ENCODE results near the gene CUTC.
A peak's percentile ranks its signal among the peaks of the same experiment; 100 is the strongest.

Gene CUTC

GRCh38 chr10:99720387-99720786 lies 11.6 kb upstream of the CUTC start:
- no peak overlapping the region for H3K14ac ChIP-seq (ENCODE audit: low read length)
- H2BK12ac ChIP-seq (ENCODE audit: low read length), result no peak overlapping the region
- no peak overlapping the region for H2BK5ac ChIP-seq (ENCODE audit: low read length)
- no peak overlapping the region for H2AFZ ChIP-seq (ENCODE audit: low read length)
- H4K91ac ChIP-seq (ENCODE audit: low read depth, low read length, poor library complexity), result no peak overlapping the region
- no peak overlapping the region for H2BK15ac ChIP-seq (ENCODE audit: low read length)
- H2BK120ac ChIP-seq (ENCODE audit: low read depth, low read length), result no peak overlapping the region
- no peak overlapping the region for H2AK5ac ChIP-seq (ENCODE audit: low read depth, low read length)
- no peak overlapping the region for H3K4me2 ChIP-seq (ENCODE audit: insufficient read depth, low read length, poor library complexity, severe bottlenecking)
- WGBS, 2 donors (ENCODE audit: extremely low coverage in 2 of 2, insufficient read length in 2 of 2, insufficient replicate concordance in 1 of 2), result no CpG with 5 or more reads among the region's 2 CpGs
- no peak overlapping the region for H3K4me3 ChIP-seq (ENCODE audit: low read length in 2 of 2)
- H3K23ac ChIP-seq (ENCODE audit: low read depth, low read length, poor library complexity), result no peak overlapping the region
- H3K79me1 ChIP-seq (ENCODE audit: low read depth, low read length), result no peaks in the 10 kb centered on the region
- H3K9ac ChIP-seq (ENCODE audit: low read depth, low read length, poor library complexity), result no peak overlapping the region
- no peak overlapping the region for H3K27ac ChIP-seq (replicated peaks; ENCODE audit: low read length)
- H3K9me3 ChIP-seq (replicated peaks in 1 of 2; ENCODE audit: control insufficient read depth in 2 of 2, insufficient read depth in 1 of 2, low read depth in 1 of 2, low read length in 2 of 2), result no peaks in the 10 kb centered on the region
- H3K18ac ChIP-seq (ENCODE audit: low read length), result no peak overlapping the region
- H3K27me3 ChIP-seq (ENCODE audit: control insufficient read depth in 3 of 3, insufficient read depth in 3 of 3, low read depth in 1 of 3, low read length in 3 of 3), result no peaks in the 10 kb centered on the region
- H3K4me1 ChIP-seq (ENCODE audit: control insufficient read depth in 2 of 2, insufficient read depth in 1 of 2, low read depth in 1 of 2, low read length in 2 of 2), result no peaks in the 10 kb centered on the region
- no peak for DNase-seq (ENCODE audit: low spot score)
- no peak overlapping the region for H4K8ac ChIP-seq (ENCODE audit: low read depth, low read length)
- H3K4ac ChIP-seq (ENCODE audit: low read length), result no peak overlapping the region
- H3K36me3 ChIP-seq (replicated peaks in 1 of 2; ENCODE audit: control insufficient read depth in 2 of 2, insufficient read depth in 2 of 2, low read length in 2 of 2), result peaks cover 22 to 94% of the 10 kb centered on the region in 2 donors

DNA sequence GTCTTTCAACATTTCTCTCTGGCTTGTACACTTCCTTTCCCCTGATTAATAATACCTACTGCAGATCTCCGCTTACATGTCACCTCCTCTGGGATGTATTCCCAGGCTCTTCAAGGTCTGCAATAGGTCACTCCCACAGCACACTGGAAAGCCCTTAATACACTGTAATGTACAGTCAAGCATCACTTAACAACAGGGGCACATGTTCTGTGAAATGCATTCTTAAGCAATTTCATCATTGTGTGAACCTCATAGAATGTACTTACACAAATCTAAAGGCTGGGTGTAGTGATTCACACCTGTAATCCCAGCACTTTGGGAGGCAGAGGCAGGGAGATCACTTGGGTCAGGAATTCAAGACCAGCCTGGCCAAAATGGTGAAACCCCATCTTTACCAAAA lies 2.0 kb upstream of the CUTC start:
- H3K27ac ChIP-seq (replicated peaks; ENCODE audit: low read length), result no peak overlapping the region
- no peak overlapping the region for H3K14ac ChIP-seq (ENCODE audit: low read length)
- H3K27me3 ChIP-seq (ENCODE audit: control insufficient read depth in 3 of 3, insufficient read depth in 3 of 3, low read depth in 1 of 3, low read length in 3 of 3), result no peaks in the 10 kb centered on the region
- H2BK15ac ChIP-seq (ENCODE audit: low read length), result no peak overlapping the region
- peaks cover 3% of the 10 kb centered on the region for H3K79me1 ChIP-seq (ENCODE audit: low read depth, low read length)
- no peak overlapping the region for H2AFZ ChIP-seq (ENCODE audit: low read length)
- no peak overlapping the region for H3K9ac ChIP-seq (ENCODE audit: low read depth, low read length, poor library complexity)
- no CpG with 5 or more reads among the region's 1 CpG for WGBS, 2 donors (ENCODE audit: extremely low coverage in 2 of 2, insufficient read length in 2 of 2, insufficient replicate concordance in 1 of 2)
- H3K18ac ChIP-seq (ENCODE audit: low read length), result no peak overlapping the region
- DNase-seq (ENCODE audit: low spot score), result no peak
- no peak overlapping the region for H4K8ac ChIP-seq (ENCODE audit: low read depth, low read length)
- H4K91ac ChIP-seq (ENCODE audit: low read depth, low read length, poor library complexity), result no peak overlapping the region
- no peak overlapping the region for H3K4ac ChIP-seq (ENCODE audit: low read length)
- no peak overlapping the region for H2BK5ac ChIP-seq (ENCODE audit: low read length)
- no peak overlapping the region for H2AK5ac ChIP-seq (ENCODE audit: low read depth, low read length)
- no peak overlapping the region for H3K4me2 ChIP-seq (ENCODE audit: insufficient read depth, low read length, poor library complexity, severe bottlenecking)
- no peaks in the 10 kb centered on the region for H3K9me3 ChIP-seq (replicated peaks in 1 of 2; ENCODE audit: control insufficient read depth in 2 of 2, insufficient read depth in 1 of 2, low read depth in 1 of 2, low read length in 2 of 2)
- no peak overlapping the region for H3K23ac ChIP-seq (ENCODE audit: low read depth, low read length, poor library complexity)
- H2BK12ac ChIP-seq (ENCODE audit: low read length), result no peak overlapping the region
- peaks cover 0 to 3% of the 10 kb centered on the region in 2 donors for H3K4me1 ChIP-seq (ENCODE audit: control insufficient read depth in 2 of 2, insufficient read depth in 1 of 2, low read depth in 1 of 2, low read length in 2 of 2)
- peaks cover 5 to 45% of the 10 kb centered on the region in 2 donors for H3K36me3 ChIP-seq (replicated peaks in 1 of 2; ENCODE audit: control insufficient read depth in 2 of 2, insufficient read depth in 2 of 2, low read length in 2 of 2)
- no peak overlapping the region for H2BK120ac ChIP-seq (ENCODE audit: low read depth, low read length)
- no peak overlapping the region for H3K4me3 ChIP-seq (ENCODE audit: low read length in 2 of 2)

- no peak for DNase-seq (ENCODE audit: low spot score)
- Histone ChIP-seq H3K79me1 (ENCODE audit: low read depth, low read length) (peaks cover 3% of the 10 kb centered on the region), H2BK12ac (ENCODE audit: low read length) (no peak overlapping the region), H3K4me1 (ENCODE audit: control insufficient read depth in 2 of 2, insufficient read depth in 1 of 2, low read depth in 1 of 2, low read length in 2 of 2) (peaks cover 0 to 3% of the 10 kb centered on the region in 2 donors), H4K91ac (ENCODE audit: low read depth, low read length, poor library complexity) (no peak overlapping the region), H3K14ac (ENCODE audit: low read length) (no peak overlapping the region), H3K4me2 (ENCODE audit: insufficient read depth, low read length, poor library complexity, severe bottlenecking) (peak overlapping the region; percentile 48), H2BK15ac (ENCODE audit: low read length) (no peak overlapping the region), H3K27me3 (ENCODE audit: control insufficient read depth in 3 of 3, insufficient read depth in 3 of 3, low read depth in 1 of 3, low read length in 3 of 3) (no peaks in the 10 kb centered on the region), H3K9ac (ENCODE audit: low read depth, low read length, poor library complexity) (peak overlapping the region; percentile 87), H3K4ac (ENCODE audit: low read length) (no peak overlapping the region), H2AFZ (ENCODE audit: low read length) (peak overlapping the region; percentile 92), H3K18ac (ENCODE audit: low read length) (peak overlapping the region; percentile 48), H3K23ac (ENCODE audit: low read depth, low read length, poor library complexity) (no peak overlapping the region), H2AK5ac (ENCODE audit: low read depth, low read length) (no peak overlapping the region), H3K27ac (replicated peaks; ENCODE audit: low read length) (peak overlapping the region; percentile 68), H2BK5ac (ENCODE audit: low read length) (no peak overlapping the region), H3K4me3 (ENCODE audit: low read length in 2 of 2) (peak overlapping the region; percentile 83 to 88), H3K9me3 (replicated peaks in 1 of 2; ENCODE audit: control insufficient read depth in 2 of 2, insufficient read depth in 1 of 2, low read depth in 1 of 2, low read length in 2 of 2) (no peaks in the 10 kb centered on the region), H3K36me3 (replicated peaks in 1 of 2; ENCODE audit: control insufficient read depth in 2 of 2, insufficient read depth in 2 of 2, low read length in 2 of 2) (peaks cover 6 to 38% of the 10 kb centered on the region in 2 donors), H2BK120ac (ENCODE audit: low read depth, low read length) (no peak overlapping the region), H4K8ac (ENCODE audit: low read depth, low read length) (no peak overlapping the region)
- whole genome bisulfite sequencing, 2 donors (ENCODE audit: extremely low coverage in 2 of 2, insufficient read length in 2 of 2, insufficient replicate concordance in 1 of 2), result no CpG with 5 or more reads among the region's 16 CpGs
Observed at GRCh38 chr10:99731306-99732032, 565 bp upstream of the CUTC start.

- Histone ChIP-seq H2AK5ac (ENCODE audit: low read depth, low read length) (no peak overlapping the region), H2AFZ (ENCODE audit: low read length) (no peak overlapping the region), H2BK12ac (ENCODE audit: low read length) (no peak overlapping the region), H3K14ac (ENCODE audit: low read length) (no peak overlapping the region), H3K23ac (ENCODE audit: low read depth, low read length, poor library complexity) (no peak overlapping the region), H3K27ac (replicated peaks; ENCODE audit: low read length) (no peak overlapping the region), H3K9me3 (replicated peaks in 1 of 2; ENCODE audit: control insufficient read depth in 2 of 2, insufficient read depth in 1 of 2, low read depth in 1 of 2, low read length in 2 of 2) (peaks cover 0 to 7% of the 10 kb centered on the region in 2 donors), H3K9ac (ENCODE audit: low read depth, low read length, poor library complexity) (no peak overlapping the region), H4K91ac (ENCODE audit: low read depth, low read length, poor library complexity) (no peak overlapping the region), H2BK15ac (ENCODE audit: low read length) (no peak overlapping the region), H3K4me2 (ENCODE audit: insufficient read depth, low read length, poor library complexity, severe bottlenecking) (no peak overlapping the region), H4K8ac (ENCODE audit: low read depth, low read length) (no peak overlapping the region), H3K79me1 (ENCODE audit: low read depth, low read length) (peaks cover 3% of the 10 kb centered on the region), H3K4me1 (ENCODE audit: control insufficient read depth in 2 of 2, insufficient read depth in 1 of 2, low read depth in 1 of 2, low read length in 2 of 2) (peaks cover 0 to 3% of the 10 kb centered on the region in 2 donors), H2BK120ac (ENCODE audit: low read depth, low read length) (no peak overlapping the region), H3K36me3 (replicated peaks in 1 of 2; ENCODE audit: control insufficient read depth in 2 of 2, insufficient read depth in 2 of 2, low read length in 2 of 2) (peaks cover 6 to 36% of the 10 kb centered on the region in 2 donors), H3K4me3 (ENCODE audit: low read length in 2 of 2) (no peak overlapping the region), H3K4ac (ENCODE audit: low read length) (no peak overlapping the region), H3K27me3 (ENCODE audit: control insufficient read depth in 3 of 3, insufficient read depth in 3 of 3, low read depth in 1 of 3, low read length in 3 of 3) (no peaks in the 10 kb centered on the region), H3K18ac (ENCODE audit: low read length) (no peak overlapping the region), H2BK5ac (ENCODE audit: low read length) (no peak overlapping the region)
- WGBS, 2 donors (ENCODE audit: extremely low coverage in 2 of 2, insufficient read length in 2 of 2, insufficient replicate concordance in 1 of 2), result no CpG with 5 or more reads among the region's 8 CpGs
- DNase-seq (ENCODE audit: low spot score), result no peak
Observed at GRCh38 chr10:99733366-99733765, 1.3 kb downstream of the CUTC start.
